Tibial artery (tissue), 4 donors: Measurements from ENCODE around the gene SMC3.
"Not testable (repeated sequence)": the region's sequence is repeated elsewhere in the genome, so short reads cannot be mapped to it uniquely, and the experiment has no call there.

Experiments used
- DNase-seq, 2 donors: peaks; one replicate each; pipeline ENCODE4 v3.0.0-alpha.2; 2019
- H3K27ac ChIP-seq, 2 donors: fragments of 200-600 bp; sonication (generic) in 1 of 2; 1 replicate in 1 of 2; 2 replicates in 1 of 2; pipeline ENCODE4 v1.5.1; 2018 to 2019; ENCODE audit warnings: mild to moderate bottlenecking in 1 of 2
- H3K27me3 ChIP-seq, 2 donors: fragments of 200-600 bp; sonication (generic) in 1 of 2; one replicate each; pipeline versions ENCODE4 v1.5.1 to v1.6.0; 2016 to 2019
- H3K36me3 ChIP-seq, 3 donors: fragments of 200-600 bp; sonication (generic) in 2 of 3; one replicate each; pipeline ENCODE4 v1.5.1; 2016 to 2019; ENCODE audit warnings: mild to moderate bottlenecking in 2 of 3
- H3K4me1 ChIP-seq, 4 donors: fragments of 200-600 bp; sonication (generic) in 2 of 4; 1 replicate in 3 of 4; 2 replicates in 1 of 4; pipeline ENCODE4 v1.5.1; 2016 to 2019
- H3K4me3 ChIP-seq, 2 donors: fragments of 200-600 bp; sonication (generic) in 1 of 2; 1 replicate in 1 of 2; 2 replicates in 1 of 2; pipeline ENCODE4 v1.5.1; 2018 to 2019; ENCODE audit warnings: mild to moderate bottlenecking in 2 of 2
- H3K9me3 ChIP-seq, 3 donors: fragments of 200-600 bp; sonication (generic) in 1 of 3; one replicate each; pipeline ENCODE4 v1.5.1; 2016 to 2019
- CTCF ChIP-seq, 2 experiments: fragments of 200-600 bp in 1 of 2; fragments of 450-650 bp in 1 of 2; IDR thresholded peaks; one replicate each; pipeline ENCODE4 v1.5.1; 2017 to 2019; ENCODE audit warnings: antibody characterized with exemption in 2 of 2, mild to moderate bottlenecking in 1 of 2, moderate library complexity in 1 of 2
- intact Hi-C: fragments of 100-400 bp; cut with DNase I; formaldehyde crosslinking; loops from one replicate; pipeline ENCODE4 v1.15.0; 2023; ENCODE audit warnings: low total_unique reads

SMC3 gene

DNA sequence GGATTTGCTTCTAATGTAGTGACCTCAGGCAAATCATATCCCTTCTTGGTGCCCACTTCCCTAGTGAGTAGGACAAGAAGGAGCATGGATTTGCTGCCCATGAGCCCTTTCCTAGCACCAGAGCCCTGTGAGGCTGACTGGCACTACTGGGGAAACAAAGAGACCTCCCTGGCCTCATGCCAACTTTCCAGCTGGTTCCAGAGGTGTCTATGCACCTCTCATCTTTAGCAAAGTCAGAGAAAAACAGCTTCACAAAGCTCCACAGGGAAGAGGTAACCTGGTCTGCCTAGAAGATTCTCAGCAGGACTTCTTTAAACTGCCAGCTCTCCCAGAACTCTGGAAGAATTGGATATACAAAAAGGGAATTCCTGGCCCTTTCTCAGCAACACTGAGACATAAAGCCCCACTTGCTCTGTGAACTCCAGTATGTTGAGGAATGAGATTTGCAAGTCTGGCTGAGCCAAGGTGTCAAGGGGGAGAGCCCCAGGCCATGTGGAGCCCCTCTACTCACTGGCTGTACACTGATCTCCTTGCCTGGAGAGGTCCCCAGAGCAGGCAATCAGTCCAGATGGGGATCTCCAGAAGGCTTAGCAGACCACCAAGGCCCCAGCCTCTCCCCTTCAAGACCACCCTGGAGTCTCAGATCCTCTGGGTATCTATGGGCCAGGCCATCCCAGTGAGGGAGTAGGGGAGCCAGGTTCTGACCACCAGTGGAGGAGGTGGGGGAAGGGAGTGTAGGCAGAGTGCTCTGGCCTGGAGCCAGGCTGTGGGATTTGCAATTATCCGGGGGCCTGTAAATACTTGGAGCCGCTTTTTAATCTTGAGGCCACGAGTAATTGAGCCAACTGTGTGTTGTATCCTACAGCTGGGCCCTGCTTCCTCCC is 52.3 kb downstream of the SMC3 start:
- intact Hi-C loops, result no loop called here
- Histone ChIP-seq H3K36me3 (no peaks in the 10 kb centered on the region), H3K27me3 (no peaks in the 10 kb centered on the region), H3K9me3 (no peaks in the 10 kb centered on the region), H3K4me1 (no peaks in the 10 kb centered on the region), H3K4me3 (no peak overlapping the region), H3K27ac (no peak overlapping the region)
- TF ChIP-seq CTCF (IDR thresholded peaks at IDR 0.05), result no peak
- DNase-seq, result no peak

DNA sequence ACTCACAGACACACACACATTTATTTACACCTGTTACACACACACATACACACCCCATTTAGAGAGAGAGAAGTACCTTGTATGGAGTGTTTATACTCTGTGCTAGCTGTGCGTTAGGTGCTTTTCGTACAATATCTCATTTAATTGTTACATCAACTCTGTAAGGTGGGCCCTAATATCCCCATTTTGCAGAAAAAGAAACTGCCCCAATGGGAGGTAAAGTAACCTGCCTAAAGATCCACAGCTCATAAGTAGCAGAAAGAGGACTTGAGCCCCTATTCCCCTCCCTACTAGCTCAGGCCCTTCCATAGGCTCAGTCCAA is 52.9 kb downstream of the SMC3 start:
- TF ChIP-seq CTCF (IDR thresholded peaks at IDR 0.05), result no peak

DNA sequence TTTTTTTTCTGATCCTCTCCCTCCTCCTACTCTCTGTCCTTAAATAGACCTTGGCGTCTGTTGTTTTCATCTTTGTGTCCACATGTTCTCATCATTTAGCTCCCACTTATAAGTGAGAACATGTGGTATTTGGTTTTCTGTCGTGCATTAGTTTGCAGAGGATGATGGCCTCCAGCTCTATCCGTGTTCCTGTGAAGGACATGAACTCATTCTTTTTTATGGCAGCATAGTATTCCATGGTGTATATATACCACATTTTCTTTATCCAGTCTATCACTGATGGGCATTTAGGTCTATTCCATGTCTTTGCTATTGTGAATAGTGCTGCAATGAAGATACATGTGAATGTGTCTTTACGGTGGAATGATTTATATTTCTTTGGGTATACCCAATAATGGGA is 55.8 kb downstream of the SMC3 start:
- DNase-seq, H3K27ac ChIP-seq, H3K9me3 ChIP-seq, H3K36me3 ChIP-seq, H3K27me3 ChIP-seq, H3K4me1 ChIP-seq, intact Hi-C loops, H3K4me3 ChIP-seq: not testable (repeated sequence)

More for the DNA sequence above, 52.9 kb downstream of the SMC3 start:
- no peaks in the 10 kb centered on the region for H3K4me1 ChIP-seq
- no peak overlapping the region for H3K27ac ChIP-seq
- no peaks in the 10 kb centered on the region for H3K36me3 ChIP-seq
- no peaks in the 10 kb centered on the region for H3K27me3 ChIP-seq
- intact Hi-C loops, result no loop called here
- no peaks in the 10 kb centered on the region for H3K9me3 ChIP-seq
- H3K4me3 ChIP-seq, result no peak overlapping the region
- DNase-seq, result no peak

DNA sequence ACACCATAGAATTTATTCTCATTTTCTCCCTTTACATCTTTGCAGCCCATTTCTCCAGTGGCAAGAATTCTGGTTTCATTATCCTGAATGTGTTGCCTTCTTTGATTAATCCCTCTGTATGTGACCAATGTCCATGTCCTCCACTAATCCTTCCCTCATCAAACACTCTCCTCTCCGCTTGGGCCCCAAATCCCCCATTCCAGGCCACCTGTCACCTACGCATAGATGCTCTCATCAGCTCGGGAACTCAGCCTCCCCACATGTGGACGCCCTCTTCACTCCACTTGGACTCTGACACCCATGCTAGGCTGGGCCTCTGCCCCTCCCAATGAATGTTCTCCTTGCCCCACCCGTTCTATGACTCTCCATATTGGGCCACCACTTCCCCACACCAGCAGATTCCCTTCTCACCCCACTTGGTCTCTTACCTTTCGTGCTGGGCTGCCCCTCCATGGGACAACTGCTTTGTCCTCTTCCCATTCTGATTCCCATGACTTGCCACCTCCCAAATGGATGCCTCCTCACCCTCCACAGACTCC is 57.9 kb downstream of the SMC3 start:
- intact Hi-C loops, result no loop called here
- H3K4me1 ChIP-seq, result peaks cover 0 to 16% (median 4%) of the 10 kb centered on the region in 4 donors
- no peaks in the 10 kb centered on the region for H3K9me3 ChIP-seq
- no peak for TF ChIP-seq CTCF (IDR thresholded peaks at IDR 0.05)
- no peak overlapping the region for H3K27ac ChIP-seq
- no peaks in the 10 kb centered on the region for H3K36me3 ChIP-seq
- no peaks in the 10 kb centered on the region for H3K27me3 ChIP-seq
- no peak for DNase-seq
- H3K4me3 ChIP-seq, result no peak overlapping the region

- Histone ChIP-seq H3K4me3 (no peak overlapping the region), H3K9me3 (no peaks in the 10 kb centered on the region), H3K27me3 (no peaks in the 10 kb centered on the region), H3K36me3 (no peaks in the 10 kb centered on the region), H3K27ac (no peak overlapping the region), H3K4me1 (peaks cover 0 to 17% (median 4%) of the 10 kb centered on the region in 4 donors)
- no peak for TF ChIP-seq CTCF (IDR thresholded peaks at IDR 0.05)
- no peak for DNase-seq
- intact Hi-C loops, result no loop called here
Observed at GRCh38 chr10:110625951-110626855, 58.7 kb downstream of the SMC3 start.

- H3K4me1 ChIP-seq, result peaks cover 0 to 17% (median 4%) of the 10 kb centered on the region in 4 donors
- intact Hi-C loops, result no loop called here
- no peak overlapping the region for H3K4me3 ChIP-seq
- no peak overlapping the region for H3K27ac ChIP-seq
- TF ChIP-seq CTCF (IDR thresholded peaks at IDR 0.05), result no peak
- H3K9me3 ChIP-seq, result no peaks in the 10 kb centered on the region
- H3K27me3 ChIP-seq, result no peaks in the 10 kb centered on the region
- no peak for DNase-seq
- no peaks in the 10 kb centered on the region for H3K36me3 ChIP-seq
Observed at GRCh38 chr10:110628161-110628560, 60.7 kb downstream of the SMC3 start.
